Measurements from ENCODE around the gene CDPF1. TPM values are rescaled to one million over a fixed set of nuclear protein-coding genes. Genes with fewer than 3 reads are reported as not detected.
A peak's percentile ranks its signal among the peaks of the same experiment; 100 is the strongest.

The CDPF1 gene
- total and polyA plus RNA-seq, 2 of the 13 experiments (the other 11 are each of a cell fraction or from before 2014, with no cell fraction given) = 5.2 to 8.1 TPM

DNA sequence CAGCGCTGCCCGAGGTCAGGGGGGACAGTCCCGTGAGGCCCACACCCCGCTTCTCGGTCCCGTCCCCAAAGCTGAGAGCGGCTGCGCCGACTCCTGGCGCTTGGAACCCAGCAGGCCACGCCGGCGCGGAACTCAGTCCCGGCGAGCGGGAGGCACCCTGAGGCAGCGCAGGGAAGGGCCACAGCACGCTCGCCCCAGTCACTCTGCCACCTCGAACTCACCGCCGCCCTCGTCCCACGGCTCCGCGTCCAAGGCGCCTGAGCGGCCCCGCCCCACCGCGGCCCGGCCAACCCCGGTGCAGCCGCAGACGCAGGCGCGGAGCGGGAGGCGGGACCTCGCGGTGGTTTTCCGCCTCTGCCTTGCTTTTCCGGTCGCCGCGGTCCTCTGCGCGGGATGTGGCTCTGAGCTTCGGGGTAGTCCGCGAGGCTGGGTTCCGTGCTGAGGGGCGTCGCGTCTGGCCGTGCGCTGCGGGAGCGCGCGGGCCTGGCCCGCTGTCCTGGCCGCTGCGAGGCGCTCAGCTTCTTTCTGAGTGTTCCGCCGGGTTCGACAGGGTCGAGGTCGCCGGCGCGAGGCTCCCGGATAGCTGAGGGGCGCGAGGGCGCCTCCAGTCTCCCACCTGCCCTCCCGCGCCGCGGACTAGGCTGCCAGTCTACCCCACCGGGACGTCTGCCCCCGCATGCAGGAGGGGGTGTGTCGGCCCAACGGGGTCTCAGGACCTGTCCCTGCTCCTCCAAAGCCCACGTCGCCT, at the start of gene CDPF1 (continued):
- TF ChIP-seq ZNF709 (CRISPR knock-in tag; IDR thresholded peaks at IDR 0.05) (no peak; the same call in 1 of the 2 replicates), NCOA5 (CRISPR knock-in tag; IDR thresholded peaks at IDR 0.05) (no peak), SP4 (CRISPR knock-in tag; IDR thresholded peaks at IDR 0.05) (peak; percentile 83), ZMYM4 (CRISPR knock-in tag; IDR thresholded peaks at IDR 0.05) (peak; percentile 68; the same call in 1 of the 2 replicates), ATM (IDR thresholded peaks at IDR 0.05; ENCODE audit: borderline replicate concordance) (no peak), ZBTB38 (CRISPR knock-in tag; IDR thresholded peaks at IDR 0.05) (no peak; the same call in 1 of the 2 replicates), ZNF17 (CRISPR knock-in tag; IDR thresholded peaks at IDR 0.05) (no peak), SMC3 (IDR thresholded peaks at IDR 0.05; ENCODE audit: low read length) (no peak), SAP130 (CRISPR knock-in tag; IDR thresholded peaks at IDR 0.05; ENCODE audit: low read depth) (peak; percentile 89), ZNF772 (CRISPR knock-in tag; IDR thresholded peaks at IDR 0.05) (peak; percentile 91), ZFX (CRISPR knock-in tag; IDR thresholded peaks at IDR 0.05; ENCODE audit: low read depth) (peak; percentile 89), TCF7L2 (IDR thresholded peaks at IDR 0.05; ENCODE audit: low read depth, low read length) (no peak), BCL6 (CRISPR knock-in tag; IDR thresholded peaks at IDR 0.05) (no peak), SP5 (CRISPR knock-in tag; IDR thresholded peaks at IDR 0.05; ENCODE audit: borderline replicate concordance, low read depth) (0 out of 2 replicates have a peak, but pooled peaks have one; percentile 22), RCOR2 (CRISPR knock-in tag; IDR thresholded peaks at IDR 0.05) (no peak), MTA1 (CRISPR knock-in tag; IDR thresholded peaks at IDR 0.05; ENCODE audit: borderline replicate concordance) (no peak)
- TF ChIP-seq, protein P1, sequence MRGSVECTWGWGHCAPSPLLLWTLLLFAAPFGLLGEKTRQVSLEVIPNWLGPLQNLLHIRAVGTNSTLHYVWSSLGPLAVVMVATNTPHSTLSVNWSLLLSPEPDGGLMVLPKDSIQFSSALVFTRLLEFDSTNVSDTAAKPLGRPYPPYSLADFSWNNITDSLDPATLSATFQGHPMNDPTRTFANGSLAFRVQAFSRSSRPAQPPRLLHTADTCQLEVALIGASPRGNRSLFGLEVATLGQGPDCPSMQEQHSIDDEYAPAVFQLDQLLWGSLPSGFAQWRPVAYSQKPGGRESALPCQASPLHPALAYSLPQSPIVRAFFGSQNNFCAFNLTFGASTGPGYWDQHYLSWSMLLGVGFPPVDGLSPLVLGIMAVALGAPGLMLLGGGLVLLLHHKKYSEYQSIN (CRISPR knock-in tag; IDR thresholded peaks at IDR 0.05; ENCODE audit: borderline replicate concordance) = no peak
- TF ChIP-seq, protein P2, sequence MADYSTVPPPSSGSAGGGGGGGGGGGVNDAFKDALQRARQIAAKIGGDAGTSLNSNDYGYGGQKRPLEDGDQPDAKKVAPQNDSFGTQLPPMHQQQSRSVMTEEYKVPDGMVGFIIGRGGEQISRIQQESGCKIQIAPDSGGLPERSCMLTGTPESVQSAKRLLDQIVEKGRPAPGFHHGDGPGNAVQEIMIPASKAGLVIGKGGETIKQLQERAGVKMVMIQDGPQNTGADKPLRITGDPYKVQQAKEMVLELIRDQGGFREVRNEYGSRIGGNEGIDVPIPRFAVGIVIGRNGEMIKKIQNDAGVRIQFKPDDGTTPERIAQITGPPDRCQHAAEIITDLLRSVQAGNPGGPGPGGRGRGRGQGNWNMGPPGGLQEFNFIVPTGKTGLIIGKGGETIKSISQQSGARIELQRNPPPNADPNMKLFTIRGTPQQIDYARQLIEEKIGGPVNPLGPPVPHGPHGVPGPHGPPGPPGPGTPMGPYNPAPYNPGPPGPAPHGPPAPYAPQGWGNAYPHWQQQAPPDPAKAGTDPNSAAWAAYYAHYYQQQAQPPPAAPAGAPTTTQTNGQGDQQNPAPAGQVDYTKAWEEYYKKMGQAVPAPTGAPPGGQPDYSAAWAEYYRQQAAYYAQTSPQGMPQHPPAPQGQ (CRISPR knock-in tag; IDR thresholded peaks at IDR 0.05; ENCODE audit: borderline replicate concordance) = no peak
- TF ChIP-seq, protein P3, sequence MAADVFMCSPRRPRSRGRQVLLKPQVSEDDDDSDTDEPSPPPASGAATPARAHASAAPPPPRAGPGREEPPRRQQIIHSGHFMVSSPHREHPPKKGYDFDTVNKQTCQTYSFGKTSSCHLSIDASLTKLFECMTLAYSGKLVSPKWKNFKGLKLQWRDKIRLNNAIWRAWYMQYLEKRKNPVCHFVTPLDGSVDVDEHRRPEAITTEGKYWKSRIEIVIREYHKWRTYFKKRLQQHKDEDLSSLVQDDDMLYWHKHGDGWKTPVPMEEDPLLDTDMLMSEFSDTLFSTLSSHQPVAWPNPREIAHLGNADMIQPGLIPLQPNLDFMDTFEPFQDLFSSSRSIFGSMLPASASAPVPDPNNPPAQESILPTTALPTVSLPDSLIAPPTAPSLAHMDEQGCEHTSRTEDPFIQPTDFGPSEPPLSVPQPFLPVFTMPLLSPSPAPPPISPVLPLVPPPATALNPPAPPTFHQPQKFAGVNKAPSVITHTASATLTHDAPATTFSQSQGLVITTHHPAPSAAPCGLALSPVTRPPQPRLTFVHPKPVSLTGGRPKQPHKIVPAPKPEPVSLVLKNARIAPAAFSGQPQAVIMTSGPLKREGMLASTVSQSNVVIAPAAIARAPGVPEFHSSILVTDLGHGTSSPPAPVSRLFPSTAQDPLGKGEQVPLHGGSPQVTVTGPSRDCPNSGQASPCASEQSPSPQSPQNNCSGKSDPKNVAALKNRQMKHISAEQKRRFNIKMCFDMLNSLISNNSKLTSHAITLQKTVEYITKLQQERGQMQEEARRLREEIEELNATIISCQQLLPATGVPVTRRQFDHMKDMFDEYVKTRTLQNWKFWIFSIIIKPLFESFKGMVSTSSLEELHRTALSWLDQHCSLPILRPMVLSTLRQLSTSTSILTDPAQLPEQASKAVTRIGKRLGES (CRISPR knock-in tag; IDR thresholded peaks at IDR 0.05; ENCODE audit: borderline replicate concordance) = no peak
- TF ChIP-seq, protein P4, sequence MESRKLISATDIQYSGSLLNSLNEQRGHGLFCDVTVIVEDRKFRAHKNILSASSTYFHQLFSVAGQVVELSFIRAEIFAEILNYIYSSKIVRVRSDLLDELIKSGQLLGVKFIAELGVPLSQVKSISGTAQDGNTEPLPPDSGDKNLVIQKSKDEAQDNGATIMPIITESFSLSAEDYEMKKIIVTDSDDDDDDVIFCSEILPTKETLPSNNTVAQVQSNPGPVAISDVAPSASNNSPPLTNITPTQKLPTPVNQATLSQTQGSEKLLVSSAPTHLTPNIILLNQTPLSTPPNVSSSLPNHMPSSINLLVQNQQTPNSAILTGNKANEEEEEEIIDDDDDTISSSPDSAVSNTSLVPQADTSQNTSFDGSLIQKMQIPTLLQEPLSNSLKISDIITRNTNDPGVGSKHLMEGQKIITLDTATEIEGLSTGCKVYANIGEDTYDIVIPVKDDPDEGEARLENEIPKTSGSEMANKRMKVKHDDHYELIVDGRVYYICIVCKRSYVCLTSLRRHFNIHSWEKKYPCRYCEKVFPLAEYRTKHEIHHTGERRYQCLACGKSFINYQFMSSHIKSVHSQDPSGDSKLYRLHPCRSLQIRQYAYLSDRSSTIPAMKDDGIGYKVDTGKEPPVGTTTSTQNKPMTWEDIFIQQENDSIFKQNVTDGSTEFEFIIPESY (CRISPR knock-in tag; IDR thresholded peaks at IDR 0.05) = no peak
- TF ChIP-seq, protein P5, sequence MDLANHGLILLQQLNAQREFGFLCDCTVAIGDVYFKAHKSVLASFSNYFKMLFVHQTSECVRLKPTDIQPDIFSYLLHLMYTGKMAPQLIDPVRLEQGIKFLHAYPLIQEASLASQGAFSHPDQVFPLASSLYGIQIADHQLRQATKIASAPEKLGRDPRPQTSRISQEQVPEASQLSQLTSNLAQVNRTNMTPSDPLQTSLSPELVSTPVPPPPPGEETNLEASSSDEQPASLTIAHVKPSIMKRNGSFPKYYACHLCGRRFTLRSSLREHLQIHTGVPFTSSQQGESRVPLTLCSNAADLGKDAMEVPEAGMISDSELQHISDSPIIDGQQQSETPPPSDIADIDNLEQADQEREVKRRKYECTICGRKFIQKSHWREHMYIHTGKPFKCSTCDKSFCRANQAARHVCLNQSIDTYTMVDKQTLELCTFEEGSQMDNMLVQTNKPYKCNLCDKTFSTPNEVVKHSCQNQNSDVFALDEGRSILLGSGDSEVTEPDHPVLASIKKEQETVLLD (CRISPR knock-in tag; IDR thresholded peaks at IDR 0.05; ENCODE audit: low read depth) = no peak; the same call in 1 of the 2 replicates

All from HepG2 (cell line).